ENCODE results near the gene ZIC1.

GRCh38 chr3:147380387-147380951 lies 28.7 kb upstream of the ZIC1 start:
- TF ChIP-seq CTCF (IDR thresholded peaks at IDR 0.05): no peak
- TF ChIP-seq EZH2 (IDR thresholded peaks at IDR 0.05; ENCODE audit: borderline replicate concordance, insufficient read depth, low read depth, low read length, poor library complexity, severe bottlenecking): no peak

Data from B cell (primary cell).